SK-N-MC (cell line): ENCODE data around the gene GJA1.

Experiments used
- EZH2 ChIP-seq: fragments of 200-600 bp; sonication (generic); IDR thresholded peaks from one replicate; pipeline ENCODE4 v1.6.1; 2017; ENCODE audit warnings: antibody characterized with exemption
- FOXP2 ChIP-seq: optimal IDR thresholded peaks from 2 replicates; pipeline ENCODE3; 2011; ENCODE audit warnings: mild to moderate bottlenecking, moderate library complexity; ENCODE audit not compliant: insufficient read depth; ENCODE audit errors: extremely low read length, control extremely low read depth
- POLR2AphosphoS5 ChIP-seq: IDR thresholded peaks from 2 replicates; pipeline ENCODE4 v1.6.1; 2012; ENCODE audit warnings: mild to moderate bottlenecking, low read depth, low read length, borderline replicate concordance

DNA sequence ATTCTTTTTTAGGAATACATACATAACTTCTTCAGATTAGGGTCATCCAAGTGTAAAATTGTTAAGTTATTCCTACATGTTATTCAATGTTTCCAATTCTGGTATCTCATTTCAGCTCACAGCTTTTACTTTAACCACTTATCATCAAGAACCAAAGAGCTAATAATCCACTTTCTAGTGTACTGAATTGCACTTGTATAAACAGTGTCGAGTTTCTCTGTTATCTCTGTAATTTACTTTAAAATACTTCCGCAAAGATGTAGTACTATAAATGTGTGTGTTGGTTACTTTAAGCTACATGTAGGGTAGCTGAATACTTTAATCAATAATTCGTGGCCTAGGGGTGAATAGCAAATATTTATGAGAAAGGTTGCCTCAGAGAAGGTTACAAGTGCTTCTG is 8.8 kb upstream of the GJA1 start:
- no peak for TF ChIP-seq EZH2
- TF ChIP-seq POLR2AphosphoS5, result no peak
- TF ChIP-seq FOXP2, result no peak
